ENCODE data around the gene SNX19.
A peak's percentile ranks its signal among the peaks of the same experiment; 100 is the strongest.

SNX19 gene

GRCh38 chr11:130906616-130907015 is 9.7 kb downstream of the SNX19 start:
- TF ChIP-seq CTCF (IDR thresholded peaks at IDR 0.05; ENCODE audit: poor library complexity, severe bottlenecking): no peak
- ATAC-seq (ENCODE audit: low read depth): no peak
- H3K36me3 ChIP-seq (ENCODE audit: low read depth): peaks cover 100% of the 10 kb centered on the region

GRCh38 chr11:130905512-130905911 is 10.8 kb downstream of the SNX19 start:
- ATAC-seq (ENCODE audit: low read depth) (no peak), DNase-seq (ENCODE audit: low spot score) (no peak)
- Histone ChIP-seq H3K27me3 (ENCODE audit: insufficient read depth, poor library complexity, severe bottlenecking) (no peaks in the 10 kb centered on the region), H3K9me3 (ENCODE audit: severe bottlenecking) (no peaks in the 10 kb centered on the region), H3K27ac (ENCODE audit: poor library complexity, severe bottlenecking) (no peak overlapping the region), H3K4me1 (ENCODE audit: insufficient read depth, poor library complexity, severe bottlenecking) (peaks cover 22% of the 10 kb centered on the region), H3K36me3 (ENCODE audit: low read depth) (peaks cover 100% of the 10 kb centered on the region), H3K4me3 (ENCODE audit: severe bottlenecking) (no peak overlapping the region)
- no peak for TF ChIP-seq CTCF (IDR thresholded peaks at IDR 0.05; ENCODE audit: poor library complexity, severe bottlenecking)

More at GRCh38 chr11:130906616-130907015, 9.7 kb downstream of the SNX19 start:
- no peaks in the 10 kb centered on the region for H3K27me3 ChIP-seq (ENCODE audit: insufficient read depth, poor library complexity, severe bottlenecking)
- H3K9me3 ChIP-seq (ENCODE audit: severe bottlenecking): no peaks in the 10 kb centered on the region
- no peak overlapping the region for H3K27ac ChIP-seq (ENCODE audit: poor library complexity, severe bottlenecking)
- H3K4me1 ChIP-seq (ENCODE audit: insufficient read depth, poor library complexity, severe bottlenecking): peaks cover 22% of the 10 kb centered on the region
- H3K4me3 ChIP-seq (ENCODE audit: severe bottlenecking): no peak overlapping the region
- no peak for DNase-seq (ENCODE audit: low spot score)

- Histone ChIP-seq H3K9me3 (ENCODE audit: severe bottlenecking) (no peaks in the 10 kb centered on the region), H3K4me3 (ENCODE audit: severe bottlenecking) (no peak overlapping the region), H3K36me3 (ENCODE audit: low read depth) (peaks cover 100% of the 10 kb centered on the region), H3K27me3 (ENCODE audit: insufficient read depth, poor library complexity, severe bottlenecking) (no peaks in the 10 kb centered on the region), H3K4me1 (ENCODE audit: insufficient read depth, poor library complexity, severe bottlenecking) (peaks cover 12% of the 10 kb centered on the region), H3K27ac (ENCODE audit: poor library complexity, severe bottlenecking) (no peak overlapping the region)
- ATAC-seq (ENCODE audit: low read depth): peak; percentile 22; the same call in 1 of the 3 replicates
- peak; percentile 60 for TF ChIP-seq CTCF (IDR thresholded peaks at IDR 0.05; ENCODE audit: poor library complexity, severe bottlenecking)
- no peak for DNase-seq (ENCODE audit: low spot score)
These were observed 11.9 kb downstream of the SNX19 start for GRCh38 chr11:130904380-130904779.

- no peak for DNase-seq (ENCODE audit: low spot score)
- no peak overlapping the region for H3K4me3 ChIP-seq (ENCODE audit: severe bottlenecking)
- peaks cover 94% of the 10 kb centered on the region for H3K36me3 ChIP-seq (ENCODE audit: low read depth)
- ATAC-seq (ENCODE audit: low read depth): no peak
- no peaks in the 10 kb centered on the region for H3K27me3 ChIP-seq (ENCODE audit: insufficient read depth, poor library complexity, severe bottlenecking)
- H3K4me1 ChIP-seq (ENCODE audit: insufficient read depth, poor library complexity, severe bottlenecking): peaks cover 10% of the 10 kb centered on the region
- no peak overlapping the region for H3K27ac ChIP-seq (ENCODE audit: poor library complexity, severe bottlenecking)
- no peaks in the 10 kb centered on the region for H3K9me3 ChIP-seq (ENCODE audit: severe bottlenecking)
- TF ChIP-seq CTCF (IDR thresholded peaks at IDR 0.05; ENCODE audit: poor library complexity, severe bottlenecking): no peak
These were observed 13.9 kb downstream of the SNX19 start for GRCh38 chr11:130902380-130902779.

- Histone ChIP-seq H3K36me3 (ENCODE audit: low read depth) (peaks cover 89% of the 10 kb centered on the region), H3K4me3 (ENCODE audit: severe bottlenecking) (no peak overlapping the region), H3K9me3 (ENCODE audit: severe bottlenecking) (no peaks in the 10 kb centered on the region), H3K27me3 (ENCODE audit: insufficient read depth, poor library complexity, severe bottlenecking) (no peaks in the 10 kb centered on the region), H3K4me1 (ENCODE audit: insufficient read depth, poor library complexity, severe bottlenecking) (peaks cover 16% of the 10 kb centered on the region), H3K27ac (ENCODE audit: poor library complexity, severe bottlenecking) (peak overlapping the region; percentile 80)
- no peak for DNase-seq (ENCODE audit: low spot score)
- no peak for ATAC-seq (ENCODE audit: low read depth)
- no peak for TF ChIP-seq CTCF (IDR thresholded peaks at IDR 0.05; ENCODE audit: poor library complexity, severe bottlenecking)
These were observed 17.2 kb downstream of the SNX19 start for GRCh38 chr11:130899106-130899505.

Measured in RWPE2 (cell line).